HFFc6 (cell line): ENCODE data around the gene TPI1. TPM values are rescaled to one million over a fixed set of nuclear protein-coding genes. Genes with fewer than 3 reads are reported as not detected.

Source experiments
- DNase-seq: peaks from one replicate; pipeline ENCODE4 v3.0.0-alpha.2; 2018
- H3K27ac Mint-ChIP-seq: 2 replicates; pipeline ENCODE4 v1.8.0; 2020; ENCODE audit warnings: mild to moderate bottlenecking, mixed read lengths
- H3K27me3 Mint-ChIP-seq: 2 replicates; pipeline ENCODE4 v1.8.0; 2021; ENCODE audit warnings: mild to moderate bottlenecking, moderate library complexity, mixed read lengths; ENCODE audit not compliant: insufficient read depth
- H3K36me3 Mint-ChIP-seq: 2 replicates; pipeline ENCODE4 v1.8.0; 2021; ENCODE audit warnings: low read depth, mixed read lengths
- H3K4me1 Mint-ChIP-seq: 2 replicates; pipeline ENCODE4 v1.8.0; 2020; ENCODE audit warnings: low read depth, mixed read lengths
- H3K4me3 Mint-ChIP-seq: 2 replicates; pipeline ENCODE4 v1.8.0; 2020; ENCODE audit warnings: mild to moderate bottlenecking, moderate library complexity, mixed read lengths
- H3K9me3 Mint-ChIP-seq: 2 replicates; pipeline ENCODE4 v1.8.0; 2020; ENCODE audit warnings: mild to moderate bottlenecking, mixed read lengths
- total RNA-seq, 6 experiments: library from RNA; stranded (reverse); fragmentation: NEBNext Ultra II Directional; extraction: Animal tissue kit (Norgen Biotek cat#: 25700); gene quantifications; 2 replicates in 1 of 6; 3 replicates in 5 of 6; pipeline ENCODE4 v1.2.3, GENCODE V29; 2021
- TF ChIP-seq, protein P1 (sequence below): fragments of 200-600 bp; sonication (generic); IDR thresholded peaks from 2 replicates; pipeline ENCODE4 v1.5.0; 2021; ENCODE audit warnings: antibody characterized with exemption, mild to moderate bottlenecking

The TPI1 gene
- total RNA-seq, 6 experiments from 2014 or later: 853 to 931 (median 870) TPM

DNA sequence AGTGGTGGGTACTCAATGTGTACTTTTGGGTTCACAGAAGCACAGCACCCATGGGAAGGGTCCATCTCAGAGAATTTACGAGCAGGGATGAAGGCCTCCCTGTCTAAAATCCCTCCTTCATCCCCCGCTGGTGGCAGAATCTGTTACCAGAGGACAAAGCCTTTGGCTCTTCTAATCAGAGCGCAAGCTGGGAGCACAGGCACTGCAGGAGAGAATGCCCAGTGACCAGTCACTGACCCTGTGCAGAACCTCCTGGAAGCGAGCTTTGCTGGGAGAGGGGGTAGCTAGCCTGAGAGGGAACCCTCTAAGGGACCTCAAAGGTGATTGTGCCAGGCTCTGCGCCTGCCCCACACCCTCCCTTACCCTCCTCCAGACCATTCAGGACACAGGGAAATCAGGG lies 47.2 kb upstream of the TPI1 start:
- TF ChIP-seq, protein P1, sequence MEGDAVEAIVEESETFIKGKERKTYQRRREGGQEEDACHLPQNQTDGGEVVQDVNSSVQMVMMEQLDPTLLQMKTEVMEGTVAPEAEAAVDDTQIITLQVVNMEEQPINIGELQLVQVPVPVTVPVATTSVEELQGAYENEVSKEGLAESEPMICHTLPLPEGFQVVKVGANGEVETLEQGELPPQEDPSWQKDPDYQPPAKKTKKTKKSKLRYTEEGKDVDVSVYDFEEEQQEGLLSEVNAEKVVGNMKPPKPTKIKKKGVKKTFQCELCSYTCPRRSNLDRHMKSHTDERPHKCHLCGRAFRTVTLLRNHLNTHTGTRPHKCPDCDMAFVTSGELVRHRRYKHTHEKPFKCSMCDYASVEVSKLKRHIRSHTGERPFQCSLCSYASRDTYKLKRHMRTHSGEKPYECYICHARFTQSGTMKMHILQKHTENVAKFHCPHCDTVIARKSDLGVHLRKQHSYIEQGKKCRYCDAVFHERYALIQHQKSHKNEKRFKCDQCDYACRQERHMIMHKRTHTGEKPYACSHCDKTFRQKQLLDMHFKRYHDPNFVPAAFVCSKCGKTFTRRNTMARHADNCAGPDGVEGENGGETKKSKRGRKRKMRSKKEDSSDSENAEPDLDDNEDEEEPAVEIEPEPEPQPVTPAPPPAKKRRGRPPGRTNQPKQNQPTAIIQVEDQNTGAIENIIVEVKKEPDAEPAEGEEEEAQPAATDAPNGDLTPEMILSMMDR: no peak
- DNase-seq: no peak
- peaks cover 5% of the 10 kb centered on the region for H3K36me3 Mint-ChIP-seq
- no peak overlapping the region for H3K27ac Mint-ChIP-seq
- no peak overlapping the region for H3K4me3 Mint-ChIP-seq
- H3K27me3 Mint-ChIP-seq: peaks cover 50% of the 10 kb centered on the region
- H3K9me3 Mint-ChIP-seq: no peaks in the 10 kb centered on the region
- H3K4me1 Mint-ChIP-seq: peaks cover 43% of the 10 kb centered on the region

DNA sequence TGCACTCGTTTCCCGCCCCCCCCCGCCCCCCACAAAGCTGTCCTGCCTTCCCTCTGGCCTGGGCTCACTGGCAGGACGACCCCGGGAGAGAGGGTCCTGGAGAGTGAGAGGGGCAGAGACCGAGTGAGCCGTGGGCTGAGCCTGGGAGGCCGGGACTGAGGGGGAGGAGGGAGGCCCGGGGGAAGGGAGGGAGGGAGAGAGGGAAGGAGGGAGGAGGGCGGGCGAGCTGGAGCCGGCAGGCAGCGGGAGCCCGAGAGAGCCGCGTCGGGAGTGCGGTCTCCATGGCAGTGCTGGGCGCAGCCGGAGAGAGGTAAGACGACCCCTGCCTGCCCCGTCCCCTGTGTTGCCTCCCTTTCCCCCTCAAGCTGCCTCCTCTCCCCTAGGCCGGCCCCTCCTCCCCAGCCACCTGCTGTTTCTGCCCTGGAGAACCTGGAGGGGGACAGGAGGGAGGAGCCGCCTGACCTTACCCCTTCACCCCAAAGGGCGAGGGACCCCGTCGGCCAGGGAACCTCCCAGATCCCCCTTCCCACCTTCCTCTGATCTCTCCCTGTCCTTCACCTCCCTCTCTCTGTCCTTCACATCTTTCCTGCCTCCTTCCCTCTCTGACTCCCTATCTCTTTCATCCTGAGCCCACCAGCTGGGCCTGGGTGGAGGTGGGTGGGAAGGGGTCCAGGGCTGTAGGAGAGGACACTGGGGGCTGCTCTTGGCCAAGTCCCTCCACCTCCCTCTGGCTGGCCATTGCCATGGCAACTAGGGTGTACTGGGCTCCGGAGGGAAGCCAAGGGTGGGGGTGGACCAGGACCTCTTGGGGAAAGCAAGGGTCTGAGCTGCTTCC lies 45.5 kb upstream of the TPI1 start, which contains the start of gene GPR162:
GPR162 (plus strand) TSS at position 231 of the 835 bp plus-strand sequence. CDS start 2,078 bp downstream, outside the sequence.
- H3K4me1 Mint-ChIP-seq: peaks cover 48% of the 10 kb centered on the region
- H3K27me3 Mint-ChIP-seq: peaks cover 45% of the 10 kb centered on the region
- H3K9me3 Mint-ChIP-seq: no peaks in the 10 kb centered on the region
- TF ChIP-seq, protein P1: no peak
- H3K36me3 Mint-ChIP-seq: peaks cover 8% of the 10 kb centered on the region
- H3K27ac Mint-ChIP-seq: peak within 1 kb of the TSS; percentile 19; the same call in 1 of the 2 replicates
- no peak for DNase-seq
- peak within 1 kb of the TSS; percentile 80 for H3K4me3 Mint-ChIP-seq

- TF ChIP-seq, protein P1: no peak
- peaks cover 55% of the 10 kb centered on the region for H3K4me1 Mint-ChIP-seq
- peaks cover 8% of the 10 kb centered on the region for H3K36me3 Mint-ChIP-seq
- no peaks in the 10 kb centered on the region for H3K9me3 Mint-ChIP-seq
- peaks cover 40% of the 10 kb centered on the region for H3K27me3 Mint-ChIP-seq
- peak overlapping the region; percentile 80; the same call in 1 of the 2 replicates for H3K4me3 Mint-ChIP-seq
- H3K27ac Mint-ChIP-seq: no peak overlapping the region
- no peak for DNase-seq
Observed at GRCh38 chr12:6822426-6823135, 44.8 kb upstream of the TPI1 start.

- H3K9me3 Mint-ChIP-seq: no peaks in the 10 kb centered on the region
- no peak for DNase-seq
Observed at GRCh38 chr12:6823182-6824084, 43.9 kb upstream of the TPI1 start.

More at GRCh38 chr12:6823182-6824084, 43.9 kb upstream of the TPI1 start:
- H3K4me1 Mint-ChIP-seq: peaks cover 63% of the 10 kb centered on the region
- H3K27ac Mint-ChIP-seq: no peak overlapping the region
- peaks cover 33% of the 10 kb centered on the region for H3K27me3 Mint-ChIP-seq
- peaks cover 8% of the 10 kb centered on the region for H3K36me3 Mint-ChIP-seq
- TF ChIP-seq, protein P1: no peak
- no peak overlapping the region for H3K4me3 Mint-ChIP-seq
